Activated gamma-delta T cell treated with Interleukin-2 at 50 U/mL for 16 hours (primary cell): Measurements from ENCODE around the gene POFUT2.
A peak's percentile ranks its signal among the peaks of the same experiment; 100 is the strongest.
"Not testable (repeated sequence)": the region's sequence is repeated elsewhere in the genome, so short reads cannot be mapped to it uniquely, and the experiment has no call there.

ENCODE experiments used
- DNase-seq: peaks from one replicate; pipeline ENCODE4 v3.0.0-alpha.2; 2020

The POFUT2 gene

DNA sequence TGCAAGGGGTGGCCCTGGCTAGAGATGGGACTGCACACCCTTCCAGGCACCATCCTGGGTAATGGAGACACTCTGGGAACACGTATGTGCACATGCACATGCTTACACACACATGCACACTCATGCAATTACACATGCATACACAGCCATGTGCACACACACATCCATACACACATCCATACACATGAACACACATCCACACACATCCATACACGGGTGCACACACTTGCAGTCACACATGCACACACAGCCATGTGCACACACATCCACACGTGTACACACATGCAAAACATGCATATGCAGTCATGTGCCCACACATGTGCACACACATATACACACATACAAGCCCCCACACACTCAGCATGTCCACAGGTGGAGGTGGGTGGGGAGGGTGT lies 22.3 kb upstream of the POFUT2 start:
- no peak for DNase-seq

- peak; percentile 20 for DNase-seq
These were observed 21.6 kb upstream of the POFUT2 start for GRCh38 chr21:45309069-45309986.

DNA sequence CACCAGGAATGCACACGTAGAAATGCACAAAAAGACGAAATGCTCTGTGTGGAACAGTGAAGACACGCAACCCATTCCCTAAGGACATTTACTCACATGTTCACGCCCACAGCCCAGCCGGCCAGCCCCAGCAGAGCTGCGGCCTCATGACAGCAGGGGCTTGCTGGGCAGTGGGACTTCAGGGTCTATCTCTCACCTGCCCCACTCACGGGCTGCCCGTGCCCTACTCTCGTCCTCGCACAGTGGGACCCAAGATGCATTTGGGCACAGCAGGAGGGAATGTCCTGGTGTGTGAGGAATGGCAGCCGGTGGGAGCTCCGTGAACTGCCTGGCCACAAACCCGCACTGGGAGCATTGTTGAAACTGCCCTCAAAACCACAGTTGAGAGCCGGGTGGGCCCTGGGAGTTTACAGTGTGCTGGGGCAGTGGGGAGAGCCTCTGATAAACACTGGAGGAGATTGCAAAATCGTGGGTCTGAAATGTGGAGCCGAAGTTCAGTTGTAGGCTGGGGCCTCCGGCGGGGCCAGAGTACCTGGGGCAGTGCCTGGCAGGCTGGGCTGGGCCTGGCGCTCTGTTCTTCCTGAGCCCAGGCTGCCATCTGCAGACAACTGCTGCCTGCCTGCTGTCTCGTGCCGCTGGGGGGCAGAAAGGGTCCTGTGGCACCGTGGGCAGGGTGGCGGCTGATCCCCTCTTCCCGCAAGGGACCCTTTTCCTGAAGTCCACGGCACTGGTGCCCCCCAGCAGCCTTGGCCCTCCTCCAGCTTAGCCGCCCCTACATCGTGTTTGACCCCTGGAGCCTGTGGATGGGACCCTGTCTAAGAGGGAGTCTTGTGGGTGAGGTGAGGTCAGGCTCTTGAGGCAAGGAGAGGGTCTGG lies 20.7 kb upstream of the POFUT2 start:
- DNase-seq = no peak

DNA sequence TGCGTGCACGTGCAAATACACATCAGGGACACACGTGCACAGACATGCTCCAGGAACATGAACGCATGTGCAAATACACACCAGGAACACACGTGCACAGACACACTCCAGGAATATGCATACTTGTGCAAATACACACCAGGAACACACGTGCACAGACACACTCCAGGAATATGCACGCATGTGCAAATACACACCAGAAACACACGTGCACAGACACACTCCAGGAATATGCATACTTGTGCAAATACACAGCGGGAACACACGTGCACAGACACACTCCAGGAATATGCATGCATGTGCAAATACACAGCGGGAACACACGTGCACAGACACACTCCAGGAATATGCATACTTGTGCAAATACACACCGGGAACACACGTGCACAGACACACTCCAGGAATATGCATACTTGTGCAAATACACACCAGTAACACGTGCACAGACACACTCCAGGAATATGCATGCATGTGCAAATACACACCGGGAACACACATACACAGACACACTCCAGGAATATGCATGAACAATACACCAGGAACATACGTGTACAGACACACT lies 20.0 kb upstream of the POFUT2 start:
- not testable (repeated sequence) for DNase-seq

DNA sequence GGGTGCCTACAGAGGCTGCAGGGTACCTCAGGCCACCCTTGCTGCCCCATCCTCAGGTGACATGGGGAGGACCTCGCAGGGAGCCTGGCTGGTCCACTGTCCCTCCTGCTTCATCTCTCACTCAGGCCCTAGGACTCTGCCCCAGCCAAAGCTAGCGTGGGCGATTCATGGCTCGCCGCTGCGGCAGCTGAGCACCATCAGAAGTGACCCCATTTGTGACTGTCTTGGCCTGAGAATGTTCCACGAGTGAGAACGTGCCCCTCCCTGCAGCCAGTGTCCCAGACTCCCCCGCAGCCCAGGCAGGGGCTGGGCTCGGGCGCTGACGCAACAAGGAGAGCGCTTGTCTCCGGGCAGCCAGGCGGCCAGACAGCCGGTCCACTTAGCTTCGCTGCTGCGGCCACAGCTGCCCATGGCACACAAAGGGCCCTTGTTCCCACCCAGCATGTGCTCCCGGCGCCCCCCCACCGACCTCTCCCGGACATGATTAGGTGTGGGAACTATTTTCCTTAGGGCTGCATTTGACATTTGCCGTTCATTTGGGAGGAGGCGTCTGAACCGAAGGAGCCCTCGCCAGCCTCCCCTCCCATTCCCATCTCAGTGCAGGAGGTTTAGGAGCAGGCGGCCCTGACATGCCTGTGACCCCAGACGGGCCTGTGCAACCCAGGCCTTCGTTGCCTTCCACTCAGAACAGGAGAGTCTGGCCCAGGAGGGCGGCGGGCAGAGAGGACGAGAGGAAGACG lies 19.3 kb upstream of the POFUT2 start:
- no peak for DNase-seq

GRCh38 chr21:45306453-45306831 lies 18.7 kb upstream of the POFUT2 start:
- DNase-seq = no peak

DNA sequence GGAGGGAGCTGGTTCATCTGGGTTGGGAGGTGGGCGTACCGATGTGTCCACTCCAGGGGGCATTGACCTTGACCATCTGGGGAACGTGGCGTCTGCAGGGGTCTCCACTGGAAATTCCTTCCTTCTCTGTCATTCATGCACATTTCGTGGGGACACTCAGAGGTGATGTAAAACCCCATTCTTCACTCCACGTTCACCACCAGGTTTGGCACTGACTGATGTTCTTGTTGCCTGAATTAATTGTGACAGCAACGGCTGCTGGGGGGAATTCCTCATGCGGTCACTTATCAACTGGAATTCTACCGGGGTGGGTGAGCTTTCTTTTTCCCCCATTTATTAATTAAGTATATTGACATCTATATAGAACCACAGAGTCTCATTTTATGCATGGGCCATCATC lies 18.1 kb upstream of the POFUT2 start:
- DNase-seq = no peak

DNA sequence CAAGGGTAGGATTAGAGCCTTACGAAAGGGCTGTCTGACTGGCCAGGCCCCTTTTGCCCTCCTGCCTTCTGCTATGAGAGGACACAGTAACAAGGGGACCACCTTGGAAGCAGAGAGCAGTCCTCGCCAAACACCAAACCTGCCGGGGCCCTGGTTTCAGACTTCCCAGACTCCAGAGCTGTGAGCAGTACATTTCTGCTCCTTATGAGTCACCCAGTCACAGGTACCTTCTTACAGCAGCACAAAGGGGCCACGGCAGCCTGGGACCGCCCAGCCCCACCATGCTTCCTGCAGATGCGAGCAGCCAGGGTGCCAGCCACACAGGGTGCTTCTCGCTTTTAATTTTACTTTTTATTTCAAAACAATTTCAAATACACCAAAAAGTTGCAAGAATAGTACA lies 17.2 kb upstream of the POFUT2 start:
- no peak for DNase-seq

DNA sequence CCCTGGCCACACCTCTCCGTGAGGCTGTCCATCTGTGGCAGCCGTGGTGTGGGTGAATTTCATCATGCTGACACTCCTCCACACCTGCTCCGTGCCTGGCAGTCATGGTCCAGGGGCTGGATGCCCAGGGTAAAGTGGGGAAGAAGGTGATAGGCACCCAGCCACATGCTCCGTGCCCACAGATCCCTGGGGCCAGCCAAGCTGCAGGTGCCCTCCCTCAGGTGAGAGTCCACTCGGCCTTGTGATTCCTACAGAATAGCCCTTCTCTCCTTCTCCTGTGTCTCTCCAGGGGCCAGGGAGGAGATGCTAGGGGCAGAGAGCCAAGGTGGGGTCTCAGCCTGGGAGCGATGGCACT lies 16.8 kb upstream of the POFUT2 start:
- no peak for DNase-seq

- DNase-seq = no peak
These were observed 16.2 kb upstream of the POFUT2 start for GRCh38 chr21:45303751-45304475.

DNA sequence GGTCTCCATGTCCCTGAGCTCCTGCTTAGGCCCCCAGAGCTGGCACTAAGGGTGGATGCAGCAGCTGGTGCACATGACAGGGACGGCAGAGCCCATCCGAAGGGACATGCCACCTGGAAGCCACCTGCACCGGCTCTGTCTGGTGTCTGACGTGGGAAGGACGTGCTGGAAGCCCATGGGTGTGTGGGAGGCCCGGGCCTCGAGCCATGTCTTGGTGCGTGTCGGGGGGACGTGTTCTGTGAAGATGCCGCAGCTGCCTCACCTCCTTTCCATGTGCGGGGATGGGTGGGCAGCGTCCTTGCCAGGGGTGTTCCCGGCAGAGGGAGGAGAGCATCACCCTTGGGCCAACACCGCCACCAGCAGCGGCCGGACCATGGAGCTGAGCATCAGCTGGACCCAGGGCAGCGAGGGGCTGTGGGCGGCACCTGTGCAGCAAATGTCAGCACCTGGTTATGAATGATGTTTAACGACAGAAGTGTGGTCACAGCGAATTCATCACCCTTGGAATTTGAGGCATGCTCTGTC lies 15.5 kb upstream of the POFUT2 start:
- DNase-seq = no peak

DNA sequence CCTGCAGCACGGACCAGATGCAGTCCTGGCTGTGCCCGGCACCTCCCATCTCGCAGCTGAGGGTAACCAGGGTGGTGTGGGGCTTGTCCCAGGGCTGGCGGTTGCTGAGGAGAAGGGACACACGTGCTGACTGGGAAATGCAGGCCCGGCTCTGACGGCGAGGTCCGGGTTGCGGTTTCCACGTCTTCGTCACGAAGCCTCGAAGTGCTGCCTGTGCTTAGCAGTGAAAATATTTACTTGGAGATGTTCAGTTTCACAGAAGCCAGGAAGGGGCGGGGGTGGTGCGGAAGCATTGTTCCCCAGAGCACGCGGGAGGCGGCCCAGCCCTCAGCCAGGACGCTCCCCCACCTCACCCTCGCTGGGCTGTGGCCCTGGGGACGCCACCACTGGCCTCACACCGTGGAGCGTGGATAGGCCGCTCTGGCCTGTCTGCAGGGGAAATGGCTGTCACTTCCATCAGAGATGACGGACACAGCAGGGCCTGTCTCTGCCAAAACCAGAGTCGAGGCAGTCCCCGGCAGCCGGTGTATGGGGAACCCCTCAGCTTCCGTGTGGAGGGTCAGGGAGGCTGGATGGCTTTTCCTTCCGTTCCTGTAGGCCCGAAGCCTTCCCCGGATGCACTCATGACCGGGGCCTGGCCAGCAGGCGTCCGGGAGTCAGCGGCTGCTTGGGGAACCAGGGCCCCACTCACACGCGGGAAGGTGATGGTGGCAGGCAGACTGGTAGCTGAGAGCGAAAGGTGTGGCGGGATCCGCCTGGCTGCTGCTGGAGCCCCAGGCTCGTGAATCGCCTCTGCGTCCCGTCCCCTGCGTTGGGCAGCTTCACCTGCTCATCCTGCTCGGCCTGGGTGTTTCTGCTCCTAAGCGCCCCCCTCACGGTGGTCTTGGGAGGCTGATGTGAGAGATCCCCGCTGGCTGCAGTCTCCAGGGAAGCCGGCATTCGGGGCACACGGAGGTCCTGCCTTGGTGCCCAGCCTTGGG lies 14.7 kb upstream of the POFUT2 start:
- DNase-seq = peak; percentile 21

- no peak for DNase-seq
These were observed 13.9 kb upstream of the POFUT2 start for GRCh38 chr21:45301521-45302081.

GRCh38 chr21:45300786-45301520 lies 13.3 kb upstream of the POFUT2 start:
- DNase-seq = no peak

- no peak for DNase-seq
These were observed 12.4 kb upstream of the POFUT2 start for GRCh38 chr21:45299864-45300785.

DNA sequence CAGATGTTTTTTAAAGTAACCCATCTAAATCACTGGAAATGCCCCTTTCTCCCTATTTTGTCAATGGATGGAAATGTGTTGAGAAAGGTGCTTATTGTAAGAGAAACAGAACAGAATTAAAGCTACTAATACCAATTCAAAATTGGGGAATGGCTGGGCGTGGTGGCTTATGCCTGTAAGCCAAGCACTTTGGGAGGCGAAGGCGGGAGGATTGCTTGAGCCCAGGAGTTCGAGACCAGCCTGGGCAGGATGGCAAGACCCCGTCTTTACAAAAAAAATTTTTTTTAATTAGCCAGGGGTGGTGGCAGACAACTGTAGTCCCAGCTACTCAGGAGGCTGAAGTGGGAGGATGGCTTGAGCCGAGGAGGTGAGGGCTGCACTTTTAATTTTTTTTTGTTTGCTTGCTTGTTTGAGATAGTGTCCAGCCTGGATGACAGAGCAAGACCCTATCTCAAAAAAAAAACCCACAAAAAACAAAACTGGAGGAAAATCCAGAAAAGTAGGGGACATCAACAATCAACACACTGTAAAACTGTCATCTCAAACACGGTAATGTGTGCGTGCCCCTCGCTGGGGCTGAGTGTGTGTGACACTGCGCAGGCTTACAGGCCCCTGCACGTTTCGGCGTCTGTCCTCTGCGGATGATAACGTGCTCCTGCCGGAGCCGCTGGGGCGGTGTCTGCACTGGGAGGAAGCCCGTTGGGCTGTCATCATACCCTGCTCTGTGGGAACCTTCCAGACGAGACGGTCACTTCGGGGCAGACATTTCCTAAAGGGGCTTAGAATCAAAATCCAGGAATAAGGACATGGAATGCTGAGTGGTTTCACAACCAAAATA lies 11.6 kb upstream of the POFUT2 start:
- no peak for DNase-seq

GRCh38 chr21:45297869-45298268 lies 10.2 kb upstream of the POFUT2 start:
- DNase-seq = no peak

DNA sequence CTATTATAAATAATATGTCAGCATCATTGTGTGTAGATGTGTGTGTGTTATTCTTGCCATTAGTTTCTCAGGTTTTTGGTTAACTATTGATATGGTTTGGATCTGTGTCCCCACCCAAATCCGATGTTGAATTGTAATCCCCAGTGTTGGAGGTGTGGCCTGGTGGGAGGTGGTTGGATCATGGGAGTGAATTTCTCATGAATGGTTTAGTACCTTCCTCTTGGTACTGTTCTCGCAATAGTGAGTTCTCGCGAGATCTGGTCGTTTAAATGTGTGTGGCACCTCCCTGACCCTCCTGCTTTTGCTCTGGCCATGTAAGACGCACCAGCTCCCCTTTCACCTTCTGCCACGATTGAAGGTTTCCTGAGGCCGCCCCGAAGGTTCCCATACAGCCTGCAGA lies 9.6 kb upstream of the POFUT2 start:
- DNase-seq = no peak
